ENCODE measurements around the gene SLC6A5.

SLC6A5 gene

GRCh38 chr11:20668844-20669819 lies 69.7 kb downstream of the SLC6A5 start, which contains the start of gene NELL1:
Gene NELL1, plus strand, starts transcription at chr11:20669586.
- DNase-seq (ENCODE audit: low read depth), result no peak

DNA sequence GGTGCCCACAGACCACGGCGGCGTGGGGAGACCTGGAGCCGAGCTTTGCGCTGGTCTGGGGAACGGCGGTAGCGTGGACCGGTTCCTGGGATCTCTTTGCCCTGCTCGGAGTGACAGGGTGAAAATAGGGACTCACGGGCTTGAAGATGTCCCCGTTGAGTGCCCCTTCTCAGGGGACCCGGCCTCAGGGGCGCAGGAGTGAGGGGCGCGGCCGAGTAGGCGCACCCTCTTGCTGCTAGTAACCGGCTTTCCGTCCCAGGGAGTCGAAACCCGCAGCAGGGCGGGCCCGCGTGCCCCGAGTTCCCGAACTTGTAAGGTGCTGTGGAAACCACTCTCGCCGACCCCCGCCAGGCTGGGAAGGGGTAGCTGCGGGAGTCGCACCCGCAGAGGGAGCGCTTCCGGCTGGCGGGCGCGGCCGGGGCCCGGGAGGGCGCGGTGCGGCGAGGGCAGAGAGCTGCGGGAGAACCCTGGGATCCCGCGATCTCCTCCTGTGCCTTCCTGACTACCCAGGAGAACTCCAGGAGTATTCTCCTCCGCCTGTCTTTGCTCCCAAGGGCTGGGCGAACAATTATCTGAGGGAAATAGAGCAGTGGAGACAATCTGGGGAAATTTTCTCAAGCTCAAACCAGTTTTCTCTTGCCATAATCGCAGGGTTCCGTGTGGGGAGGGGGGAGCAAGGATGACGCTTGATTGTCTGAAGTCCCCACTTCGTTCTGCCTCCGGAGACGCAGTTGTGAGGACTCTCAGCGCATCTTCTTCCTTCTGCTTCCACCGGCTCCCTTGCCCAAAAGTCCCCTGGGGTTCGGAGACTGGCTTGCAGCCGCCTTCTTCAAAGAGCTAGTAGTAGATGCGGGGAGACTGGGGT lies 70.6 kb downstream of the SLC6A5 start:
- DNase-seq (ENCODE audit: low read depth), result no peak

- DNase-seq (ENCODE audit: low read depth), result no peak
These were observed 71.6 kb downstream of the SLC6A5 start for GRCh38 chr11:20670932-20671403.

- DNase-seq (ENCODE audit: low read depth), result no peak
These were observed 72.6 kb downstream of the SLC6A5 start for GRCh38 chr11:20671856-20672546.

DNA sequence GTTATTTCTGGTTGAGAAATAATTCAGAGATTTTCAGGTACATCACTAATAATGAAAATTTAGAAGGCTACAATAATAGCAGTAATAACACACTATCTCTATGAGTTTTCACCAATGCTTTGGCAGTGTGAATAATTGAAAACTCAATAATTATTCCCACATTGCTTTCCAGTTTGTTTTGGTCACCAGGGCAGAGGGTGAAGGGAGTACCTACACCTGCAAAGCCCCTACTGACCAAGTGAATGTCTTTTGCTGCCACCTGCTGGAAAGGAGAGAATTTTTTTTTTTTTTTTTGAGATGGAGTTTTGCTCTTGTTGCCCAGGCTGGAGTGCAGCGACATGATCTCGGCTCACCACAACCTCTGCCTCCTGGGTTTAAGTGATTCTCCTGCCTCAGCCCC lies 73.2 kb downstream of the SLC6A5 start:
- DNase-seq (ENCODE audit: low read depth), result no peak

DNA sequence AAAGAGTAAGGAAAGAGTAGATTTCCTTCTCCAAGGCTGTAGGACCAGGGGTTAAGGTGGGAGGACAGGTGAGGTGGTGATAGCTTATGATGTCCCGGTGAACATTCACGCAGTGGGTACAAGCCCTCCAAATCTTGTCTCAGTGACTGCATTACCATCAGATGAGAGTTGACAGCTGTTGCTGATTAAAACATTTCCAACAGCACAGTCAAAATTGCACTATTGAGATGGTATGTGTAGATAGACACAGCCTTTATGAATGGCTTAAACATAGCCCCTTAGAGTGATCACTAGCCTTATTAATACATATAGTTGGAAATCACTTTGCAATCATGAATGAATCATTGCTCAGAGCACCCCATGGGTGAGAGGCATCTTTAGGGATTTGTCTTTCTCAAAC lies 77.2 kb downstream of the SLC6A5 start:
- no peak for DNase-seq (ENCODE audit: low read depth)

DNA sequence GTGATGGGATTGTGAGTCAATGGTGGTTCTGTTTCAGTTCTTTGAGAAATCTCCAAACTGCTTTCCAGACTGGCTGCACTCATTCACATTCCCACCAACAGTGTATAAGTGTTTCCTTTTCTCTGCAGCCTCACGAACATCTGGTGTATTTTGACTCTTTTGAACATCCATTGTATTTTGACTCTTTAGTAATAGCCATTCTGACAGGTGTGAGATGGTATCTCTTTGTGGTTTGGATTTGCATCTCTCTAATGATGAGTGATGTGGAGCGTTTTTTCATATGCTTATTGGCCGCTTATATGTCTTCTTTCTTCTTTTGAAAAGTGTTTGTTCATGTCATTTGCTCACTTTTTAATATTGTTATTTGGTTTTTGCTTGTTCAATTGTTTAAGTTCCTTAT lies 89.4 kb downstream of the SLC6A5 start:
- DNase-seq (ENCODE audit: low read depth), result no peak

DNA sequence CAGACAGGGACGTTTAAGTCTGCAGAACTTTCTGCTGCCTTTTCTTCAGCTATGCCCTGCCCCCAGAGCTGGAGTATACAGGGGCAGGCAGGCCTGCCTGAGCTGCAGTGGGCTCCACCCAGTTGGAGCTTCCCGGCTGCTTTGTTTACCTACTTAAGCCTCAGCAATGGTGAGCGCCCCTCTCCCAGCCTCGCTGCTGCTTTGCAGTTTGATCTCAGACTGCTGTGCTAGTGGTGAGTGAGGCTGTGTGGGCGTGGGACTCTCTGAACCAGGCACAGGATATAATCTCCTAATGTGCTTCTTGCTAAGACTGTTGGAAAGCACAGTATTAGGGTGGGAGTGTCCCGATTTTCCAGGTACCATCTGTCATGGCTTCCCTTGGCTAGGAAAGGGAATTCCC lies 108.5 kb downstream of the SLC6A5 start:
- no peak for DNase-seq (ENCODE audit: low read depth)

All from activated T-cell treated with anti-CD3 and anti-CD28 coated beads for 1 hour (primary cell).